NCI-H2171 treated with DMSO at 0.1 percent for 48 hours (cell line): ENCODE measurements around the gene GLB1L3.

Experiments
- DNase-seq: peaks from one replicate; lab custom pipeline; 2025; lab: John Stamatoyannopoulos, UW

Gene GLB1L3

GRCh38 chr11:134363161-134363560 lies 87.0 kb downstream of the GLB1L3 start:
- no peak for DNase-seq

- no peak for DNase-seq
These were observed 87.4 kb downstream of the GLB1L3 start for GRCh38 chr11:134363592-134363991.

- DNase-seq, result no peak
These were observed 88.1 kb downstream of the GLB1L3 start for GRCh38 chr11:134364261-134364660.

- no peak for DNase-seq
These were observed 89.1 kb downstream of the GLB1L3 start for GRCh38 chr11:134365011-134365925.

- DNase-seq, result no peak
These were observed 90.1 kb downstream of the GLB1L3 start for GRCh38 chr11:134366254-134366653.

GRCh38 chr11:134367781-134368180 lies 91.6 kb downstream of the GLB1L3 start:
- DNase-seq, result no peak
